Trophoblast cell (in vitro differentiated cells and primary cell): Measurements from ENCODE around the gene LECT2.
A peak's percentile ranks its signal among the peaks of the same experiment; 100 is the strongest.

ENCODE experiments used
- DNase-seq, 2 donors: peaks; one replicate each; pipeline ENCODE4 v3.0.0-alpha.2; 2016
- H2AFZ ChIP-seq: 2 replicates; pipeline ENCODE4 v1.6.1; 2013; ENCODE audit warnings: low read length, moderate library complexity, mild to moderate bottlenecking; ENCODE audit not compliant: insufficient read depth, poor library complexity
- H2AK5ac ChIP-seq: 2 replicates; pipeline ENCODE4 v1.6.1; 2013; ENCODE audit warnings: mild to moderate bottlenecking, low read length
- H2BK120ac ChIP-seq: 2 replicates; pipeline ENCODE4 v1.6.1; 2013; ENCODE audit warnings: low read length, mild to moderate bottlenecking, moderate library complexity; ENCODE audit not compliant: insufficient read depth, poor library complexity
- H2BK12ac ChIP-seq: 2 replicates; pipeline ENCODE4 v1.6.1; 2013; ENCODE audit warnings: mild to moderate bottlenecking, low read length, moderate library complexity
- H2BK5ac ChIP-seq: 2 replicates; pipeline ENCODE4 v1.6.1; 2013; ENCODE audit warnings: low read length, low read depth, moderate library complexity, mild to moderate bottlenecking; ENCODE audit not compliant: poor library complexity
- H3K14ac ChIP-seq: 2 replicates; pipeline ENCODE4 v1.6.1; 2013; ENCODE audit warnings: mild to moderate bottlenecking, low read length
- H3K18ac ChIP-seq: 2 replicates; pipeline ENCODE4 v1.6.1; 2013; ENCODE audit warnings: mild to moderate bottlenecking, low read length
- H3K23ac ChIP-seq: 2 replicates; pipeline ENCODE4 v1.6.1; 2013; ENCODE audit warnings: low read length
- H3K27ac ChIP-seq: 2 replicates; pipeline ENCODE4 v1.5.1; 2013; ENCODE audit warnings: low read depth, mild to moderate bottlenecking, inconsistent platforms, low read length, moderate library complexity
- H3K27me3 ChIP-seq: 2 replicates; pipeline ENCODE4 v1.6.1; 2013; ENCODE audit warnings: inconsistent platforms, mild to moderate bottlenecking, low read length, moderate library complexity; ENCODE audit not compliant: insufficient read depth
- H3K36me3 ChIP-seq, 2 experiments: 1 replicate in 1 of 2; 2 replicates in 1 of 2; pipeline ENCODE4 v1.6.1; 2013; ENCODE audit warnings: low read length in 2 of 2, mild to moderate bottlenecking in 2 of 2, moderate library complexity in 1 of 2; ENCODE audit not compliant: insufficient read depth in 2 of 2, control insufficient read depth in 1 of 2
- H3K4ac ChIP-seq: 2 replicates; pipeline ENCODE4 v1.6.1; 2013; ENCODE audit warnings: low read depth, mild to moderate bottlenecking, low read length, moderate library complexity
- H3K4me1 ChIP-seq, 2 experiments: 1 replicate in 1 of 2; 2 replicates in 1 of 2; pipeline ENCODE4 v1.6.1; 2013; ENCODE audit warnings: low read length in 2 of 2, mild to moderate bottlenecking in 2 of 2, moderate library complexity in 1 of 2; ENCODE audit not compliant: insufficient read depth in 2 of 2, control insufficient read depth in 1 of 2
- H3K4me2 ChIP-seq: 2 replicates; pipeline ENCODE4 v1.6.1; 2013; ENCODE audit warnings: inconsistent platforms, mild to moderate bottlenecking, low read length, moderate library complexity
- H3K4me3 ChIP-seq: 2 replicates; pipeline ENCODE4 v1.5.1; 2013; ENCODE audit warnings: mild to moderate bottlenecking, low read depth, low read length, inconsistent platforms
- H3K79me1 ChIP-seq: one replicate; pipeline ENCODE4 v1.6.1; 2013; ENCODE audit warnings: low read length
- H3K79me2 ChIP-seq: 2 replicates; pipeline ENCODE4 v1.6.1; 2013; ENCODE audit warnings: low read length, mild to moderate bottlenecking; ENCODE audit not compliant: control insufficient read depth, insufficient read depth, poor library complexity
- H3K9ac ChIP-seq: 2 replicates; pipeline ENCODE4 v1.6.1; 2013; ENCODE audit warnings: mild to moderate bottlenecking, low read length
- H3K9me3 ChIP-seq: 2 replicates; pipeline ENCODE4 v1.6.1; 2013; ENCODE audit warnings: low read depth, mild to moderate bottlenecking, control low read depth, inconsistent platforms, low read length; ENCODE audit not compliant: insufficient read depth
- H4K12ac ChIP-seq: 2 replicates; pipeline ENCODE4 v1.6.1; 2013; ENCODE audit warnings: low read depth, mild to moderate bottlenecking, low read length, moderate library complexity
- H4K8ac ChIP-seq: 2 replicates; pipeline ENCODE4 v1.6.1; 2013; ENCODE audit warnings: low read depth, mild to moderate bottlenecking, low read length, moderate library complexity
- H4K91ac ChIP-seq: one replicate; pipeline ENCODE4 v1.6.1; 2013; ENCODE audit warnings: low read depth, mild to moderate bottlenecking, low read length, moderate library complexity
- WGBS: extraction: QIAGEN DNeasy Blood & Tissue Kit; methylation state at CpG from one replicate; pipeline ENCODE4 v1.1.7; 2013; ENCODE audit warnings: missing lambda C conversion rate; ENCODE audit not compliant: insufficient read length, insufficient coverage; ENCODE audit errors: extremely low coverage; 5-methylcytosine and 5-hydroxymethylcytosine counted together

LECT2 gene

GRCh38 chr5:135976216-135976615 lies 21.4 kb upstream of the LECT2 start:
- no peak overlapping the region for H4K12ac ChIP-seq
- peaks cover 0 to 4% of the 10 kb centered on the region in 2 experiments for H3K4me1 ChIP-seq
- H3K79me1 ChIP-seq = no peaks in the 10 kb centered on the region
- H2BK12ac ChIP-seq = no peak overlapping the region
- no peak overlapping the region for H3K9ac ChIP-seq
- no peaks in the 10 kb centered on the region for H3K27me3 ChIP-seq
- no peaks in the 10 kb centered on the region for H3K36me3 ChIP-seq
- H3K4ac ChIP-seq = no peak overlapping the region
- H3K18ac ChIP-seq = no peak overlapping the region
- H3K79me2 ChIP-seq = no peaks in the 10 kb centered on the region
- H2AK5ac ChIP-seq = no peak overlapping the region
- H3K23ac ChIP-seq = no peak overlapping the region
- no CpG with 5 or more reads among the region's 7 CpGs for WGBS
- H2BK5ac ChIP-seq = no peak overlapping the region
- no peak overlapping the region for H3K27ac ChIP-seq
- H3K4me3 ChIP-seq = no peak overlapping the region
- H3K14ac ChIP-seq = no peak overlapping the region
- no peak overlapping the region for H4K8ac ChIP-seq
- no peak overlapping the region for H2BK120ac ChIP-seq
- no peak overlapping the region for H3K4me2 ChIP-seq
- H2AFZ ChIP-seq = no peak overlapping the region
- no peak for DNase-seq
- H3K9me3 ChIP-seq = no peaks in the 10 kb centered on the region
- H4K91ac ChIP-seq = no peak overlapping the region

- no peak overlapping the region for H4K8ac ChIP-seq
- H3K4ac ChIP-seq = no peak overlapping the region
- H4K12ac ChIP-seq = no peak overlapping the region
- H3K14ac ChIP-seq = no peak overlapping the region
- WGBS = no CpG with 5 or more reads among the region's 4 CpGs
- no peak overlapping the region for H2BK5ac ChIP-seq
- no peak overlapping the region for H3K4me3 ChIP-seq
- H3K4me2 ChIP-seq = no peak overlapping the region
- peaks cover 0 to 4% of the 10 kb centered on the region in 2 experiments for H3K4me1 ChIP-seq
- no peak overlapping the region for H2BK120ac ChIP-seq
- H2AK5ac ChIP-seq = no peak overlapping the region
- no peaks in the 10 kb centered on the region for H3K79me2 ChIP-seq
- H3K36me3 ChIP-seq = no peaks in the 10 kb centered on the region
- DNase-seq = no peak
- no peak overlapping the region for H3K9ac ChIP-seq
- H2AFZ ChIP-seq = no peak overlapping the region
- H3K27ac ChIP-seq = no peak overlapping the region
- H3K79me1 ChIP-seq = no peaks in the 10 kb centered on the region
- H3K9me3 ChIP-seq = no peaks in the 10 kb centered on the region
- H3K18ac ChIP-seq = no peak overlapping the region
- H3K23ac ChIP-seq = no peak overlapping the region
- no peak overlapping the region for H2BK12ac ChIP-seq
- no peaks in the 10 kb centered on the region for H3K27me3 ChIP-seq
- no peak overlapping the region for H4K91ac ChIP-seq
Measured at GRCh38 chr5:135975122-135975521, 20.3 kb upstream of the LECT2 start.

GRCh38 chr5:135974021-135974600 lies 19.3 kb upstream of the LECT2 start:
- Histone ChIP-seq H4K12ac (no peak overlapping the region), H2AK5ac (no peak overlapping the region), H3K27ac (no peak overlapping the region), H3K14ac (no peak overlapping the region), H2BK5ac (no peak overlapping the region), H3K4me2 (no peak overlapping the region), H3K79me1 (no peaks in the 10 kb centered on the region), H4K8ac (no peak overlapping the region), H3K23ac (no peak overlapping the region), H3K27me3 (no peaks in the 10 kb centered on the region), H3K4ac (no peak overlapping the region), H3K4me1 (peaks cover 0 to 4% of the 10 kb centered on the region in 2 experiments), H2BK120ac (no peak overlapping the region), H3K36me3 (no peaks in the 10 kb centered on the region), H3K9ac (no peak overlapping the region), H4K91ac (peak overlapping the region; percentile 32), H3K79me2 (no peaks in the 10 kb centered on the region), H3K9me3 (no peaks in the 10 kb centered on the region), H2BK12ac (peak overlapping the region; percentile 75), H3K18ac (no peak overlapping the region), H3K4me3 (no peak overlapping the region), H2AFZ (no peak overlapping the region)
- no peak for DNase-seq

DNA sequence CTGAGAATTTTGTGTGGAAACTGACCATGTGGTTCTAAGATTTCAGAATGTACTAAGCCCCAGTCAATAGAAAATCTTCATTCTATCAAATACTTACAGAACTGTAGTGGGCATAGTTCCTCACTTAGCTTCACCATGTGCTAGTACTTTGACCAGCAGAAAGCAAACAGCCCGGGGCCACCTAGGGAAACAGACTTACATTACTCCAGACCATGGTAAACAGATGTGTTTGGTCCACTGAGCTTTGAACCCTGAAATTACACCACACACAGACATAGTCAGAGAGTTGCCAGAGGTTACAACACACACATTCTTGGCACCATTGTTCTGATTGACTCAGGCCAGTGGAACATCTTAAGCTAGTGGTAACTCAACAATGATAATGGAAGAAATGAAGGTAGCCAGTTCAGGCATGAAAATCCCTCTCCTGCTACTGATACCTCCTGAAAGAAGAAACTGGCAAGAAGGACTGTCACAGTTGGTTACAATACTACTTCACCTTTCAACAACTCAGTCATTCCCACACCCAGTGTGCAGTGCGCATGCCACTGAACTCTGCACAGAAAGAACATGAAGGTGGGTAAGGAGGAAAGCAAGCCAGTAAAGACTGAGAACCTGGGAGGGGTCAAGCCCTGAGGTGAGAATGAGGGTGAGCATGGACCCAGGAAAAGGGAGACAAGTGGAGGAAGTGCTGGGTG lies 18.7 kb upstream of the LECT2 start:
- Histone ChIP-seq H3K27ac (no peak overlapping the region), H3K4me1 (peaks cover 0 to 4% of the 10 kb centered on the region in 2 experiments), H4K12ac (no peak overlapping the region), H3K4ac (no peak overlapping the region), H3K9ac (no peak overlapping the region), H2AK5ac (no peak overlapping the region), H3K36me3 (no peaks in the 10 kb centered on the region), H3K4me3 (no peak overlapping the region), H3K23ac (no peak overlapping the region), H2BK12ac (peak overlapping the region; percentile 75), H4K8ac (no peak overlapping the region), H3K4me2 (no peak overlapping the region), H4K91ac (peak overlapping the region; percentile 32), H3K9me3 (no peaks in the 10 kb centered on the region), H2AFZ (no peak overlapping the region), H2BK5ac (no peak overlapping the region), H2BK120ac (no peak overlapping the region), H3K14ac (no peak overlapping the region), H3K27me3 (no peaks in the 10 kb centered on the region), H3K79me1 (no peaks in the 10 kb centered on the region), H3K18ac (no peak overlapping the region), H3K79me2 (no peaks in the 10 kb centered on the region)
- DNase-seq = no peak
- no CpG with 5 or more reads among the region's 2 CpGs for WGBS
